ENCODE measurements around the gene B3GNT4. TPM values are rescaled to one million over a fixed set of nuclear protein-coding genes. Genes with fewer than 3 reads are reported as not detected.
"Not testable (repeated sequence)": the region's sequence is repeated elsewhere in the genome, so short reads cannot be mapped to it uniquely, and the experiment has no call there.

Gene B3GNT4
- total RNA-seq, 1 experiment from 2014 or later = 0.45 TPM

DNA sequence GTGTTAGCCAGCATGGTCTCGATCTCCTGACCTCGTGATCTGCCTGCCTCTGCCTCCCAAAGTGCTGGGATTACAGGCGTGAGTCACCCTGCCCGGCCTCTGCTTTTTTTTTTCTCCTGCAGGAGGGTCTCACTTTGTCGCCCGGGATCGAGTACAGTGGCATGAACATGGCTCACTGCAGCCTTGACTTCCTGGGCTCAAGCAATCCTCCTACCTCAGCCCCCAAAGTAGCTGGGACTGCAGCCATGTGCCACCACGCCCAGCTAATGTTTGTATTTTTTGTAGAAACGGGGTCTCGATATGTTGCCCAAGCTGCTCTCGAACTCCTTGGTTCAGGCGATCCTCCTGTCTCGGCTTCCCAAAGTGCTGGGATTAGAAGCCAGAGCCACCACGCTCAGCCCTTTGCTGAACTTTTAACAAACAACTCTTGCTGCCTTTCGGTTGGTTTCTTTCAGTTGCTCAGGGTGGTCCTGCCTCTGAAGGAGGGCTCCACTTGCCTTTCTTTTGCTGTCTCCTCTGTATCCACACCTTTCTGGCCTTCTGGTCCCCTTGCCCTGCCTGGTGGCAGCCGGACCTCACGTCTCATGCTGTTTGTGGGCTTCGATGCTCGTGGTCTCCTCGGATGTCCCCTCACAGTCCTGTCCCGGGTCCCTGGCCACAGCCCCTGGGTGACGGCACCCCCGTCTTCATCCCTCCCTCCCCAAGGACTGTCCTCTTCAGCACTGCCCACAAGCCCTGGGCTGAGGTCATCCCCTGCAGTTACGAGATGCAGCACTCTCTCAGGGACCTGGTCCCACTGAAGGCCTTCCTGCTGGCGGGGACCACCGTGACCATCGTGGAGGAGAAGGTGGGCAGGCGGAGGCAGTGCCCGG lies 3.8 kb upstream of the B3GNT4 start:
- no peak overlapping the region for H3K4me3 ChIP-seq (ENCODE audit: insufficient read depth, low read depth, low read length)
- no peaks in the 10 kb centered on the region for H3K36me3 ChIP-seq (replicated peaks; ENCODE audit: control insufficient read depth, insufficient read depth, low read length)
- DNase-seq = peak; percentile 31
- peaks cover 23% of the 10 kb centered on the region for H3K27me3 ChIP-seq (ENCODE audit: control insufficient read depth, insufficient read depth, low read length)

DNA sequence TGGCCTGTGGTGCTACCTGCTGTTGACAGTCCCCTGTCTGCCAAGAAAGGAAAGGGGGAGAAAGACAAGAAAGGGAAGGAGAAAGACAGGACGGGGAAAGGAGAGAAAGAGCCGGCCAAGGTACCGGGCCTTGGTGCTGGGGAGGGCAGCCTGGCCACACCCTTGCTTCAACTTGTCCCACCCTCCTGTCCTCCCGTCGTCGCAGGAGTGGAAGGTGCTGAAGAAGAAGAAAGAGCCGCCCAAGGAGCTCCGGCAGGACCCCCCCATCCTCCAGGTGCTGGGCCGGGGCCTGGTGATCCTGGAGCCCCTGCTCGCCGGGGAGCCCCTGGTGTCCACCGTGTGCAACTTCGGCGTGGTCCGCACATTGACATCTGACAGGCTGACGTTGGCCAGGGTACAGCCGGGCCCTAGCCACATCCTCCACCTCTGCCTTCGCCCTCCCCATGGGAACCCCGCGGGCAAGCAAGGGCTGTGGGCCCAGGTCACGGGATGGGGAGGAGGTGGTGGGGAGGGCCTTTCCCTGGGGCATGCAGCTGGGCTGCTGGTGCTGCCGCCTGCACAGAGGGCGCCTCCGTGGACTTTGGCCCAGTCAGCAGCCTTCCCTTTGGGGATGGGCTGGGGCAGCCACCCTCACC lies 2.9 kb upstream of the B3GNT4 start:
- no peaks in the 10 kb centered on the region for H3K36me3 ChIP-seq (replicated peaks; ENCODE audit: control insufficient read depth, insufficient read depth, low read length)
- DNase-seq = peak; percentile 88
- peaks cover 32% of the 10 kb centered on the region for H3K27me3 ChIP-seq (ENCODE audit: control insufficient read depth, insufficient read depth, low read length)
- H3K4me3 ChIP-seq (ENCODE audit: insufficient read depth, low read depth, low read length) = no peak overlapping the region

DNA sequence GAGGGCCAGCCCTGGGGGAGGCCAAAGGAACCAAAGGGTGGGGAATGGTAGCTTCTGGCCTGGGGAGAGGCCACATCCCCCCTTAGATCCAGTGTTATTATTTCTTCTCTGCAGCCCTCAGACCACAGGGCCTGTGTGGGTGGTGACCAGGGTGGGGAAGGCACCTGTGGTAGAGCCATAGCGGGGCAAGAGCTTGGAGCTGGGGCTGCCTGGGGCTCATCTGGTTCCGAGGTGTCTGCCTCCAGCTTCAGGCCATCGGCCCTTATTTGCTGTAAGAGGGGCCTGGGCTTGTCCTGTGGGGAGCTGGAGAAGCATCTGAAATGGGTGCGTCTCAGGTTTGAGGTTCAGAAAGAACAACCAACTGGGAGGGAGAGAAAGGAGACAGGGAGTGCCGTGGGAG lies 2.1 kb upstream of the B3GNT4 start:
- no peak for DNase-seq
- Histone ChIP-seq H3K36me3 (replicated peaks; ENCODE audit: control insufficient read depth, insufficient read depth, low read length) (no peaks in the 10 kb centered on the region), H3K27me3 (ENCODE audit: control insufficient read depth, insufficient read depth, low read length) (peaks cover 39% of the 10 kb centered on the region), H3K4me3 (ENCODE audit: insufficient read depth, low read depth, low read length) (no peak overlapping the region)

DNA sequence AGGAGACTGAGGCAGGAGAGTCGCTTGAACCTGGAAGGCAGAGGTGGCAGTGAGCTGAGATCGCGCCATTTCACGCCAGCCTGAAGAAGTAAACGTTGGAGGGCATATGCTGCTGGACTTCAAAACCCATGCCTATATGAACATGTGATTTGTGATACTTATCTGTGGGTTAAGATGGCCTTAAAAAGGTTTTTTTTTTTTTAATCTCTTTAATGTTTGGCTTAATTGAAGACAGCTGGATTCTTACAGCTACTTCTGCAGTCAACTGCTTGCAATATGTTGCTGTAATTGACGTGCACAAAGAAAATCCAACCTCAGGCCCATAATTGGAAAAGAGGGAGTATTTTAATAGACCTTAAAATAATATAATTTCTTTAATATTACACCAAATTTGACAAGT lies 1.5 kb upstream of the B3GNT4 start:
- no peak for DNase-seq
- Histone ChIP-seq H3K4me3 (ENCODE audit: insufficient read depth, low read depth, low read length) (no peak overlapping the region), H3K27me3 (ENCODE audit: control insufficient read depth, insufficient read depth, low read length) (peaks cover 39% of the 10 kb centered on the region), H3K36me3 (replicated peaks; ENCODE audit: control insufficient read depth, insufficient read depth, low read length) (no peaks in the 10 kb centered on the region)

DNA sequence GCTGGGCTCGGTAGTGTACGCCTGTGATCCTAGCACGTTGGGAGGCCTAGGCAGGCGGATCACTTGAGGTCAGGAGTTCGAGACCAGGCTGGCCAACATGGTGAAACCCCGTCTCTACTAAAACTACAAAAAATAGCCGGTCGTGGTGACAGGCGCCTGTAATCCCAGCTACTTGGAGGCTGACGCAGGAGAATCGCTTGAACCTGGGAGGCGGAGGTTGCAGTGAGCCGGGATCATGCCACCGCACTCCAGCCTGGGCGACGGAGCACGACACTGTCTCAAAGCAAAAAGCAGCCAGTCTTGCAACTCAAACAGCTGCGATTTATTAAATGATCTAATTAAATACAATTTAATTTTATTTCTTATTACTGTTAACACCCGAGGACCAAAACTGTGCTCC lies 698 bp upstream of the B3GNT4 start:
- Histone ChIP-seq H3K27me3 (ENCODE audit: control insufficient read depth, insufficient read depth, low read length) (peaks cover 39% of the 10 kb centered on the region), H3K4me3 (ENCODE audit: insufficient read depth, low read depth, low read length) (peak overlapping the region; percentile 56)
- DNase-seq; H3K36me3 ChIP-seq (replicated peaks; ENCODE audit: control insufficient read depth, insufficient read depth, low read length): not testable (repeated sequence)

DNA sequence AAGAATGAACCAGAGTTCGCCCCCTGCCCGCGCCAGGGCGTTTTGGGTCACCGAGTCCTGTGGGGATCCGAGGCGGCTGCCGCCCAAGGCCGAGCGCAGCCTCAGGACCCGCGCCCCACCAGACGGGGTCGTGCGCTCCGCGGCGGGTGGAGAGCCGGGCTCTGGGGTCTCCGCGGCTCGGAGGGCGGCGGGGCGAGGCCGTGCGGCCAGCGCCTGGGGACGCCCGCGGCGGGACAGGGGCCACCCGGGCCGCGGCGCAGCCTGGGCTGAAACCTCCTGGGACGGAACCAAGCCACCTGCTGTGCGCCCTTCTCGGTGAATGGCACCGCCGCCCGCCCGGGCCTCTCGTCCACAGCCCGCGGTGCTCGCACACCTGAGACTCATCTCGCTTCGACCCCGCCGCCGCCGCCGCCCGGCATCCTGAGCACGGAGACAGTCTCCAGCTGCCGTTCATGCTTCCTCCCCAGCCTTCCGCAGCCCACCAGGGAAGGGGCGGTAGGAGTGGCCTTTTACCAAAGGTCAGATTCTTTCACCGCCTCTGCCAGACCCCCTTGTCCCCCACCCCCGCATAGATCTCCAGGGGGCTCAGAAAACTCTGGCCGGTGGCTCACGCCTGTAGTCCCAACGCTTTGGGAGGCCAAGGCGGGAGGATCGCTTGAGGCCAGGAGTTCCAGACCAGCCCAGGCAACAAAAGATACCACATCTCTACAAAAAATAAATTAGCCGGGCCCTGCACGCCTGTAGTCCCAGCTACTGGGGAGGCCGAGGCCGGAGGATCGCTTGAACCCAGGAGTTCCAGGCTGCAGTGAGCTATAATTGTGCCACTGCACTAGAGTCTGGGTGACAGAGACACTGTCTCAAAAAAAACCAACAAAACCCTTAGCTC lies 901 bp downstream of the B3GNT4 start:
- Histone ChIP-seq H3K36me3 (replicated peaks; ENCODE audit: control insufficient read depth, insufficient read depth, low read length) (peaks cover 9% of the 10 kb centered on the region), H3K4me3 (ENCODE audit: insufficient read depth, low read depth, low read length) (peak overlapping the region; percentile 56), H3K27me3 (ENCODE audit: control insufficient read depth, insufficient read depth, low read length) (peaks cover 39% of the 10 kb centered on the region)
- peak; percentile 79 for DNase-seq

DNA sequence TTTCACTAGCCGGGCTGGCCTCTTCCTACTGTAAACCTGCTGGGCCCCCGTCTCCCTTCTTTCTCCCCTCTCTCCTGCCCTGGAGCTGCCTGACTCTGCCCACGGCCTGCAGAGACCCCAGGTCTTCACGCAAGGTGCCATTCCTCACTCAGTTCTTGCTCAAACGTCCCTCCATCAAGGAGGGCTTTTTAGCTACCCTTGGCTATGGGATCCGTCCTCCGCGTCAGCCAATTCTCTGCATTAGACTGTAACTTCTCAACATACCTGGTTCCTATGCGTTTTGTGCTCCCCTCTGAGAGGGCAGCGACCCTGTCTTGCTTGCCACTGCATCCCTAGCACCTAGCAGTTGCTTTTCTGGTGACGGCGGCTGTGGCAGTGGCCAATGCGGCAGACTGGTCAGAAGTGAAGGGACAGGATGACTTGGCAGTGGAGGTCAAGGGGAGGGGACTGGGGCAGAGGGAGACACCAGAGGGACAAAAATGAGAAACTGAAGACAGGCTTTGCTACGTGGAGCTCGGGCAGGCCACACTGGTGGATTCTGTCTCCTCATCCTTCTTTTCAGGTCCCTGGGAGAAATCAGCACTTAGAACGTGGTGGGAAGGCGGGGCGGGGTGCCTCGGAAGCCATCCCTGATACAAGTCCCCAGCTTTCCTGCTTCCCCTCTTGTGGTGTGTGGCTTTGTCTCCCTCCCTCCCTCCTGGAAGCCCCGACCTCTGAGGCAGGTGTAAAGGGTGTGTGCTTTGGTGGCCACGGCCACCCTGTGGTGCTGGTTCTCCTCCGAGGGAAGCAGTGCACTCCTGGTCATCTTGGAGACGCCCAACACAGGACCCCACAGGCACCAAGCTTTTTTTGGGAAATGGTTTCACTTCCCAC lies 1.8 kb downstream of the B3GNT4 start:
- H3K4me3 ChIP-seq (ENCODE audit: insufficient read depth, low read depth, low read length) = no peak overlapping the region
- H3K27me3 ChIP-seq (ENCODE audit: control insufficient read depth, insufficient read depth, low read length) = peaks cover 38% of the 10 kb centered on the region

DNA sequence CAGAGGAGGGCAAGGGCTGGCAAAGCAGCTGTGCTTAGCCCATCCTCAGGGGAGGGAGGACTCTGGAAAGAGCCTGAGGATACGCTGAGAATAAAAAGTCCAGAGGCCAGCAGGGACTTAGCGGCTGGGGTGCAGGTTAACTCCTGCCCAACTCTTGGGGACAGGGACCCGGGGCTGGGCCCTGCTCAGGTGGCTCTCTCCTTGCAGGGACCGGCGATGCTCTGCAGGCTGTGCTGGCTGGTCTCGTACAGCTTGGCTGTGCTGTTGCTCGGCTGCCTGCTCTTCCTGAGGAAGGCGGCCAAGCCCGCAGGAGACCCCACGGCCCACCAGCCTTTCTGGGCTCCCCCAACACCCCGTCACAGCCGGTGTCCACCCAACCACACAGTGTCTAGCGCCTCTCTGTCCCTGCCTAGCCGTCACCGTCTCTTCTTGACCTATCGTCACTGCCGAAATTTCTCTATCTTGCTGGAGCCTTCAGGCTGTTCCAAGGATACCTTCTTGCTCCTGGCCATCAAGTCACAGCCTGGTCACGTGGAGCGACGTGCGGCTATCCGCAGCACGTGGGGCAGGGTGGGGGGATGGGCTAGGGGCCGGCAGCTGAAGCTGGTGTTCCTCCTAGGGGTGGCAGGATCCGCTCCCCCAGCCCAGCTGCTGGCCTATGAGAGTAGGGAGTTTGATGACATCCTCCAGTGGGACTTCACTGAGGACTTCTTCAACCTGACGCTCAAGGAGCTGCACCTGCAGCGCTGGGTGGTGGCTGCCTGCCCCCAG lies 2.8 kb downstream of the B3GNT4 start:
- Histone ChIP-seq H3K27me3 (ENCODE audit: control insufficient read depth, insufficient read depth, low read length) (peaks cover 38% of the 10 kb centered on the region), H3K36me3 (replicated peaks; ENCODE audit: control insufficient read depth, insufficient read depth, low read length) (peaks cover 16% of the 10 kb centered on the region), H3K4me3 (ENCODE audit: insufficient read depth, low read depth, low read length) (no peak overlapping the region)
- DNase-seq = peak; percentile 54

More for the DNA sequence above, 1.8 kb downstream of the B3GNT4 start:
- peaks cover 12% of the 10 kb centered on the region for H3K36me3 ChIP-seq (replicated peaks; ENCODE audit: control insufficient read depth, insufficient read depth, low read length)
- DNase-seq = peak; percentile 46

DNA sequence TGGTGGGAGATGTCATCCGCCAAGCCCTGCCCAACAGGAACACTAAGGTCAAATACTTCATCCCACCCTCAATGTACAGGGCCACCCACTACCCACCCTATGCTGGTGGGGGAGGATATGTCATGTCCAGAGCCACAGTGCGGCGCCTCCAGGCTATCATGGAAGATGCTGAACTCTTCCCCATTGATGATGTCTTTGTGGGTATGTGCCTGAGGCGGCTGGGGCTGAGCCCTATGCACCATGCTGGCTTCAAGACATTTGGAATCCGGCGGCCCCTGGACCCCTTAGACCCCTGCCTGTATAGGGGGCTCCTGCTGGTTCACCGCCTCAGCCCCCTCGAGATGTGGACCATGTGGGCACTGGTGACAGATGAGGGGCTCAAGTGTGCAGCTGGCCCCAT lies 3.5 kb downstream of the B3GNT4 start:
- peaks cover 38% of the 10 kb centered on the region for H3K27me3 ChIP-seq (ENCODE audit: control insufficient read depth, insufficient read depth, low read length)
- no peak for DNase-seq
- H3K36me3 ChIP-seq (replicated peaks; ENCODE audit: control insufficient read depth, insufficient read depth, low read length) = peaks cover 19% of the 10 kb centered on the region
- no peak overlapping the region for H3K4me3 ChIP-seq (ENCODE audit: insufficient read depth, low read depth, low read length)

DNA sequence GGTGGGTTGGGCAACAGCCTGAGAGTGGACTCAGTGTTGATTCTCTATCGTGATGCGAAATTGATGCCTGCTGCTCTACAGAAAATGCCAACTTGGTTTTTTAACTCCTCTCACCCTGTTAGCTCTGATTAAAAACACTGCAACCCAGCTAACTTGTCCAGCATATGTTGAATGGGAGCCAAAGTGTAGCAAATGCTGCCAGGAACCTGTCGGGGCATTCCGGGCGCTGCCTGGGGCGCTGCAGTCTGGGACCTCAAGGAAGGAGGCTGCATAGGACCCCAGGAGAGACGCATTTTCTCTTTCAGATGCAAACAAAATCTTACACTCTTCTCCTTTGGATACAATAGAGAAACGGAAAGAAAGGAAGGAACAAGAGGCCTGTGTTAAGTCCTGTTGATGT lies 3.9 kb downstream of the B3GNT4 start:
- Histone ChIP-seq H3K36me3 (replicated peaks; ENCODE audit: control insufficient read depth, insufficient read depth, low read length) (peaks cover 19% of the 10 kb centered on the region), H3K27me3 (ENCODE audit: control insufficient read depth, insufficient read depth, low read length) (peaks cover 37% of the 10 kb centered on the region), H3K4me3 (ENCODE audit: insufficient read depth, low read depth, low read length) (no peak overlapping the region)
- no peak for DNase-seq

DNA sequence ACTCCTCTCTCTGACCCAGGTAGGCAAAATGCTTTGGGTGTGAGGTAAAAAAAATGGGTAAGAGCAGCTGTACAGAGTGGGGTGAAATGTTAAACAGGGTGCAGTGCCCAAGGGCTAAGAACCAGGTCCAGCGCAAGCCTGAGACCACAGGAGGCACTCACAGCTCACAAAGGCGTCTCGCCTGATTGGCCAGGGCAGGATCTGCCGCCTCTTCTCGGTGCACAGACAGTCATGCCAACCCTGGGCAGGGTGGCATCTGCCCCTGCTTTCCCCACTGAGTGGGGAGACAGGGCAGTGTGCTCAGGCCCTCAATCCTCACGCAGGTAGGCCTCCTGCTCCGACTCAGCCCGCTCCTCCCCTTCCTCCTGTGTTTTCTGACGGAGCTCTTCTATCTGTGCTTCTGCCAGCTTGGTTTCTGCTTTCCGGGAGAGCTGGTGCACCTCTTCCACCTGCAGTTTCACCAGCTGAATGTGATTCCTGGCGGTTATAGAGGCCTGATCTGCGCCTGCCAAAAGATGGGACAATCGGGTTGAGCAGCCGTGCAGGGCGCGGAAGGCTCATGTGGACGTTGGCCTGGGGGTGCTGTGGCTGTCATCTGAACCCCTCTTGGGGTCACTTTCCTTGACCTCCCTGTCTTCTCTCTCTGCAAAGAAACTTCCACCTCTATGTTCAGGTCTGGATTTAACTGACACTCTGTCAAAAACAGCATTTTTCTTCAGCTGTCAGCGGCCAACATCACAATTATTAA lies 4.7 kb downstream of the B3GNT4 start:
- Histone ChIP-seq H3K4me3 (ENCODE audit: insufficient read depth, low read depth, low read length) (no peak overlapping the region), H3K36me3 (replicated peaks; ENCODE audit: control insufficient read depth, insufficient read depth, low read length) (peaks cover 24% of the 10 kb centered on the region), H3K27me3 (ENCODE audit: control insufficient read depth, insufficient read depth, low read length) (peaks cover 30% of the 10 kb centered on the region)
- no peak for DNase-seq

DNA sequence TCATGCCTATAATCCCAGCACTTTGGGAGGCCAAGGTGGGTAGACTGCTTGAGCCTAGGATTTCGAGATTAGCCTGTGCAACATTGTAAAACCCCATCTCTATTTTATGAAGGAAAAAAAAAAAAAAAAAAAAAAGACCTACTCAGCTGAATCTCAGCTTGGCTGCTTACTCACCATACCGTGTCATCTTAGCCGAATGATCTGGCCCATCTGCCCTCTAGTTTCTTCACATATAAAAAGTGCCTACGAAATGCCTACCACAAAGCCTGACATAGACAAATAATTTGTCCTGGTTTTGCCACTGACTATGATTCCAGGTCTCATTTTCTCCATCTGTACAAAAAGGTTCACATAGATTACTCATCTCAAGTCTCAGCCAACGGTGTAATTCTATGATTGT lies 12.3 kb downstream of the B3GNT4 start:
- H3K4me3 ChIP-seq (ENCODE audit: insufficient read depth, low read depth, low read length) = no peak overlapping the region
- DNase-seq = no peak
- no peaks in the 10 kb centered on the region for H3K27me3 ChIP-seq (ENCODE audit: control insufficient read depth, insufficient read depth, low read length)
- peaks cover 34% of the 10 kb centered on the region for H3K36me3 ChIP-seq (replicated peaks; ENCODE audit: control insufficient read depth, insufficient read depth, low read length)

DNA sequence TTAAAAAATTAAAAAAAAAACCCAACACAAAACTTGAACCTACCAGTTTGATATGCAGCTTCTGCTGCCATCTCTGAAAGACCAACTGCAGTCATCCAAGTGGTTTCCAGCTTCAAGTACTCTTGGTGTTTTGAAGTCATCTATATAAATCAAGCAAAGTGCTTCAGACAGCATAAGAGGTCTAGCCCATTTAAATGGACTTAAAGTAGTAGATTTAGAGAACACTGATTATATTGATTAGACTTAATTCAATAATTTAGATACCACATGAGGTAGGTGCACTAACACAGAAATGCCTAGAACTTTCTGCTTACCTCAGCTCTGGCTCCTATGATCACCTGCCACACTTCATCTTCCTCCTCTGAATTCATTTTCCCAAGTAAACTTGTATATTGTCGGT lies 12.9 kb downstream of the B3GNT4 start:
- no peak for DNase-seq
- Histone ChIP-seq H3K4me3 (ENCODE audit: insufficient read depth, low read depth, low read length) (no peak overlapping the region), H3K27me3 (ENCODE audit: control insufficient read depth, insufficient read depth, low read length) (no peaks in the 10 kb centered on the region), H3K36me3 (replicated peaks; ENCODE audit: control insufficient read depth, insufficient read depth, low read length) (peaks cover 36% of the 10 kb centered on the region)

All from H7 (cell line).